Heart left ventricle (tissue), 13 donors: Measurements from ENCODE around the gene CFAP70.

Experiments used
- POLR2A ChIP-seq, 2 donors: fragments of 450-650 bp; IDR thresholded peaks; one replicate each; pipeline ENCODE4 v1.6.1; 2017; ENCODE audit warnings: antibody characterized with exemption in 2 of 2, mild to moderate bottlenecking in 2 of 2, moderate library complexity in 2 of 2
- TF ChIP-seq, protein P1 (sequence below), 12 donors: fragments of 200-600 bp; sonication (generic) in 4 of 12; IDR thresholded peaks; one replicate each; pipeline versions ENCODE4 v1.5.0 to v1.8.0; 2018 to 2022; ENCODE audit warnings: antibody characterized with exemption in 12 of 12, mild to moderate bottlenecking in 5 of 12
- donor health status: ischemic (EF 13 %, LVEDD 7.1; RV severe dilation, severe dysfunction).
- donor health status: DM: no; HTN: yes; CAD: no.
- donor health status: DM: no; HTN: no; CAD: no.
- donor health status: ischemic (EF 25% LVEDD 6.9; RV normal size, moderate dysfunction).
- donor health status: ischemic (EF 25% LVEDD 5.7; RV mildly dilated, moderate dysfunction).
- donor health status: ischemic (EF 35%, LVEDD 5.7; RV mildly dilated, moderate dysfunction).
- donor health status: nonischemic (EF 11% LVEDD 7.7; RV severe dilation, severe dysfunction).
- donor health status: DM: yes; HTN: yes; CAD: no.
- donor health status: PGD.
- donor health status: ischemic (EF 29% LVEDD 5.4; RV normal size, mild dysfunction).
- donor health status: nonischemic (EF 23%, LVEDD 6.1; RV moderate dilation, normal function).

DNA sequence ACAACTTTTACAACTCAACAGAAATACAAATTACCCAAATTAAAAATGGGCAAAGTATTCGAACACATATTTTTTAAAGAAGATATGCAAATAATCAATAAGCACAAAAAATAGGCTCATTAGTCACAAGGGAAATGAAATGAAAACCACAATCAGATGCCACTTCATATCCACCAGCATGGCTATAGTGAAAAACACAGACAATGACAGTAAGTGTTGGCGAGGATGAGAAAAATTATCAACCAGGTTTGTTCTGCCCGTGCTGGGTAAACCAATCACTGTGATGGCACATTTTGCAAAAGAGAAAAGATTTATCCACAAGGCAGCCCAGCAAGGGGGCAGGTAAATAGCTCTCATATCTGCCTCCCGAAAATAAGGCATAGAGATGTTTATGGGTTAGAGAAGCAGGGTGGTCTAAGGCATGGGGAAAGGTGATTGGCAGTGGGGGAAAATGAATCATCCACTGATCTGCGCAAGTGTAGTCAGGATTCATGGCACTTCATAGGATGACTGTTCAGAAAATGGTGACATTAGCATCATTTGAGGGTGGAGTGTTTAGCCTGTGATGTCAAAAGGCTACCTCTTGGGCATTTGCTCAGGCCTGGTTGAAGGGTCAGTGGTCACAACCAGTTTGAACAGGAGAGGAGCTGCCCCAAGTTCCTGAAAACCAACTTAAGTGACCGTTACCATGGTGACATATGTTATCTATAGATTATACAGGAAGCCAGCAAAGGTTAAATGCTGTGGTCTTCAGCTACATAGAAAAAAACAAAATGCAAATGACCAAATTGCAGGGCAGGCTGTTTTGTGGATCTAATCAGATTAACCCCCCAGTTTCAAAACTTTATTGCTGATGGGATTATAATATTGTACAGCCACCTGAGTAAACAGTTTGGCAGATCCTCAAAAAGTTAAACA is 8.0 kb upstream of the CFAP70 start:
- TF ChIP-seq, protein P1, sequence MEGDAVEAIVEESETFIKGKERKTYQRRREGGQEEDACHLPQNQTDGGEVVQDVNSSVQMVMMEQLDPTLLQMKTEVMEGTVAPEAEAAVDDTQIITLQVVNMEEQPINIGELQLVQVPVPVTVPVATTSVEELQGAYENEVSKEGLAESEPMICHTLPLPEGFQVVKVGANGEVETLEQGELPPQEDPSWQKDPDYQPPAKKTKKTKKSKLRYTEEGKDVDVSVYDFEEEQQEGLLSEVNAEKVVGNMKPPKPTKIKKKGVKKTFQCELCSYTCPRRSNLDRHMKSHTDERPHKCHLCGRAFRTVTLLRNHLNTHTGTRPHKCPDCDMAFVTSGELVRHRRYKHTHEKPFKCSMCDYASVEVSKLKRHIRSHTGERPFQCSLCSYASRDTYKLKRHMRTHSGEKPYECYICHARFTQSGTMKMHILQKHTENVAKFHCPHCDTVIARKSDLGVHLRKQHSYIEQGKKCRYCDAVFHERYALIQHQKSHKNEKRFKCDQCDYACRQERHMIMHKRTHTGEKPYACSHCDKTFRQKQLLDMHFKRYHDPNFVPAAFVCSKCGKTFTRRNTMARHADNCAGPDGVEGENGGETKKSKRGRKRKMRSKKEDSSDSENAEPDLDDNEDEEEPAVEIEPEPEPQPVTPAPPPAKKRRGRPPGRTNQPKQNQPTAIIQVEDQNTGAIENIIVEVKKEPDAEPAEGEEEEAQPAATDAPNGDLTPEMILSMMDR (IDR thresholded peaks at IDR 0.05) = no peak
- TF ChIP-seq POLR2A (IDR thresholded peaks at IDR 0.05) = no peak
